ENCODE results near the gene ZNG1C.
"Not testable (repeated sequence)": the region's sequence is repeated elsewhere in the genome, so short reads cannot be mapped to it uniquely, and the experiment has no call there.

DNA sequence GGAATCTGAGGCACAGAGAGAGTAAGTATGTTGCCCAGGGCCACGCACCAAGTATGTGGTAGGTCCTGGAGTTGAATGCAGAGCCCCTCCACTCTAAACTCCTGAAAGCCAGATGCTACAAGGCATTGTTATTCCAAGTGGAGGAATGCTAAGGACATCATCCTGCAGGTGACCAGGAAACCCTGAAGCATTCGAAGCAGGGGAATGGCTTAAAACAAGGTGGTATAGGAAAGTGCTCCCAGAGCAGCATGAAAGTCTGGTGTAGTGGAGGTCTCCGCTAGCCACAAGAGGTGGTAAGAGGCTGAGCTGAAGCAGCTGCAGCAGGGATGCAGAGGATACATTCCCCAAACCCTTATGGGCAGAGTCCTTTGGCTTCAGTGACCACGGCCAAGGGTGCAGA is 87.3 kb downstream of the ZNG1C start:
- TF ChIP-seq POLR2A (IDR thresholded peaks at IDR 0.05; ENCODE audit: low read length); GATA1 (IDR thresholded peaks at IDR 0.05; ENCODE audit: low read depth, low read length): not testable (repeated sequence)
